Measurements from ENCODE around the gene ITPRIP.

- TF ChIP-seq CTCF (IDR thresholded peaks at IDR 0.05) = no peak
- no peak for TF ChIP-seq POLR2A (IDR thresholded peaks at IDR 0.05)
Observed at GRCh38 chr10:104300736-104301292, 37.5 kb downstream of the ITPRIP start.
